HG03457 (cell line): ENCODE results near the gene RLF.

Experiments used
- ATAC-seq: cut with Tn5 transposase; IDR thresholded peaks from one replicate; pipeline ENCODE4 v1.9.1; 2021; ENCODE audit warnings: moderate number of reproducible peaks; ENCODE audit not compliant: unreplicated experiment

Gene RLF, protein sequence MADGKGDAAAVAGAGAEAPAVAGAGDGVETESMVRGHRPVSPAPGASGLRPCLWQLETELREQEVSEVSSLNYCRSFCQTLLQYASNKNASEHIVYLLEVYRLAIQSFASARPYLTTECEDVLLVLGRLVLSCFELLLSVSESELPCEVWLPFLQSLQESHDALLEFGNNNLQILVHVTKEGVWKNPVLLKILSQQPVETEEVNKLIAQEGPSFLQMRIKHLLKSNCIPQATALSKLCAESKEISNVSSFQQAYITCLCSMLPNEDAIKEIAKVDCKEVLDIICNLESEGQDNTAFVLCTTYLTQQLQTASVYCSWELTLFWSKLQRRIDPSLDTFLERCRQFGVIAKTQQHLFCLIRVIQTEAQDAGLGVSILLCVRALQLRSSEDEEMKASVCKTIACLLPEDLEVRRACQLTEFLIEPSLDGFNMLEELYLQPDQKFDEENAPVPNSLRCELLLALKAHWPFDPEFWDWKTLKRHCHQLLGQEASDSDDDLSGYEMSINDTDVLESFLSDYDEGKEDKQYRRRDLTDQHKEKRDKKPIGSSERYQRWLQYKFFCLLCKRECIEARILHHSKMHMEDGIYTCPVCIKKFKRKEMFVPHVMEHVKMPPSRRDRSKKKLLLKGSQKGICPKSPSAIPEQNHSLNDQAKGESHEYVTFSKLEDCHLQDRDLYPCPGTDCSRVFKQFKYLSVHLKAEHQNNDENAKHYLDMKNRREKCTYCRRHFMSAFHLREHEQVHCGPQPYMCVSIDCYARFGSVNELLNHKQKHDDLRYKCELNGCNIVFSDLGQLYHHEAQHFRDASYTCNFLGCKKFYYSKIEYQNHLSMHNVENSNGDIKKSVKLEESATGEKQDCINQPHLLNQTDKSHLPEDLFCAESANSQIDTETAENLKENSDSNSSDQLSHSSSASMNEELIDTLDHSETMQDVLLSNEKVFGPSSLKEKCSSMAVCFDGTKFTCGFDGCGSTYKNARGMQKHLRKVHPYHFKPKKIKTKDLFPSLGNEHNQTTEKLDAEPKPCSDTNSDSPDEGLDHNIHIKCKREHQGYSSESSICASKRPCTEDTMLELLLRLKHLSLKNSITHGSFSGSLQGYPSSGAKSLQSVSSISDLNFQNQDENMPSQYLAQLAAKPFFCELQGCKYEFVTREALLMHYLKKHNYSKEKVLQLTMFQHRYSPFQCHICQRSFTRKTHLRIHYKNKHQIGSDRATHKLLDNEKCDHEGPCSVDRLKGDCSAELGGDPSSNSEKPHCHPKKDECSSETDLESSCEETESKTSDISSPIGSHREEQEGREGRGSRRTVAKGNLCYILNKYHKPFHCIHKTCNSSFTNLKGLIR (N-terminal part only)

DNA sequence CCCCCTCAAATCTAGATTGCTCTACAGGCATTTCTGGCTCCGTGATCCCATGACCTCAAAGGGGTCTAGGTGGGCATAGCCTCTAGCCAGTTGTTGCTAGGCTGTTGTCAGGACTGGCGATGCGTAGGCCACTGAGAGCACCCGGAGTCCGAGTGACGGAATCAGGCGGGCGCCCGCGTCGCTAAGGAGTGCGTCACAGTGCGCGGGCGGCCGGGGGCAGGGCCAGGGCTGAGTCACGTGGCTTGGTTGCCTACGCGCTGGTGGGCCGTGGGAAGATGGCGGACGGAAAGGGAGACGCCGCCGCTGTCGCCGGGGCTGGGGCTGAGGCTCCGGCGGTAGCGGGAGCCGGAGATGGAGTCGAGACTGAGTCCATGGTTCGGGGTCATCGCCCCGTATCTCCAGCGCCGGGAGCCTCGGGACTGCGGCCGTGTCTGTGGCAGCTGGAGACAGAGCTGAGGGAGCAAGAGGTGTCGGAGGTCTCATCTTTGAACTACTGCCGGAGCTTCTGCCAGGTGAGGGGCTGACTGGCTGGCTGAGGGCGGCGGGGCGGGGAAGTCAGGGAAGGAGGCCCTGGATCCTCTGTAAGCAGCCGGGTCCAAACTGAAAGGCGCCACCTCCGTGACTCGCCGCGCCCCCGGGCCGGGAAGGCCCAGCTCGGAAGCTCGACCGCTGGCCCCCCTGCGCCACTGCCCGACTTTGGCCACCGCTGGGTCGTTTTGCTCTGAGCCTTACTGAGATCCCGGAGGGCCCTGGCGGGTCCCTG lies at the start of gene RLF:
Gene RLF, plus strand, starts transcription at position 263 of the 763 bp plus-strand sequence. Its CDS starts 13 bp downstream, at position 276.
- peak; percentile 71 for ATAC-seq

DNA sequence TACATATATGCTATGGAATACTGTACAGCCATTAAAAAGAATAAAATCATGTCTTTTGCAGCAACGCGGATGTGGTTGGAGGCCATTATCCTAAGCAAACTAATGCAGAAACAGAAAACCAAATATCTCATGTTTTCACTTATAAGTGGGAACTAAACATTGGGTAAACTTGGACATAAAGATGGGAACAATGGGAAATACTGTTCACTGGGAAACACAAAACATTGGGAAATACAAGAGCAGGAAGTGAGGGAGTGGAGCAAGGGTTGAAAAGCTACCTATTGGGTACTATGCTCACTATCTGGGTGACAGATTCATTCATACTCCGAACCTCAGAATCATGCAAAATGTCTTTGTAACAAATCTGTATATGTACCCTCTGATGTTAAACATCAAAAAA lies 46.8 kb upstream of the RLF start:
- no peak for ATAC-seq

DNA sequence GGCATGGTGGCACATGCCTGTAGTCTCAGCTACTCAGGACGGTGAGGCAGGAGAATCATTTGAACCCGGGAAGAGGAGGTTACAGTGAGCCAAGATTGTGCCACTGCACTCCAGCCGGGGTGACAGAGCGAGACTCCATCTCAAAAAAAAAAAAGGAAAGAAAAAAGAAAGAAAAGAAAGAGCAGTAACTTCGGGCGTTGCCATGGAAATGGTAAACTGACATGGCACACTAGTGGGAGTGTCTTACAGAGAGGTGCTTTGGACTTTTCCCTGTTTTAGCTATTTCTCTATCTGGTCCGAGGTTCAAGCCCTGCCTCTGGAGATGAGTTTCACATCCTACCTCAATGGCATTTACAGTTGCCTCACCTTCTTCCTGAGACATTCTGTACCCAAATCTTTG lies 41.1 kb upstream of the RLF start:
- ATAC-seq: no peak

DNA sequence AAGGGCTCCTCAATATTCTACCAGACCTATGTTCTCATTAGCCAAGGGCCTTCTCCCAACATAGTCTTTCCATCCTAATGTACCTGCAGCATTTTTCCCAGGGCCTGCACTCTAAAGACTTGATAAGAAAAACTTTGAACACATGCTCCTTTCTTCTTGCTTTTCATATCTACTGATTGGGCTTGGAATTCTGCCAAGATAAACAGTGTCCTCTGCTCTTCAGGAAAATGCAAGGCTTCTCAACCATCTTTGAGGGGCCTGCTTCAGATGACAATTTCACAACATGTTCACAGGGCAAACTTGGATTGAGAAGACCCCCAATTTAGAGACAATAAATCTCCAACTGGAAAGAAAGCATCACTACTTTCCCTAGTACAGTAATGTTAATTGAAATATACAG lies 38.3 kb upstream of the RLF start:
- ATAC-seq: no peak

DNA sequence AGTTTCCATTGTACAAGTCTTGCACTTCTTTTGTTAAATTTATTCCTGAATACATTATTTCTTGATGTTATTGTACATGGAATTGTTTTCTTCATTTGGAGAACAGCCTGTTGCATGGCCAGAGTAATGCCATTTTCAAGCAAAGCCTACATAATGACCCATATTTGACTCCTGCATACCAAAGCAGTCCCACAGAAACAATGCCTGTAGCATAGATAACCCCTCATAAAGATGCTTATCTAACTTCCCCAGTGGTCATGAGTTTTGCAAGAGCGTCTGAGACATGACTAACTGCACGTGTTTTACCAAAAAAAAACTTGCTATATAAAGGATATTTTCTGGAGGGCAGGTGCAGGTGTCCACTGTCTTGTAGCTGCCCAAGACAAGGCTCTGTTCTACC lies 30.3 kb upstream of the RLF start:
- no peak for ATAC-seq

DNA sequence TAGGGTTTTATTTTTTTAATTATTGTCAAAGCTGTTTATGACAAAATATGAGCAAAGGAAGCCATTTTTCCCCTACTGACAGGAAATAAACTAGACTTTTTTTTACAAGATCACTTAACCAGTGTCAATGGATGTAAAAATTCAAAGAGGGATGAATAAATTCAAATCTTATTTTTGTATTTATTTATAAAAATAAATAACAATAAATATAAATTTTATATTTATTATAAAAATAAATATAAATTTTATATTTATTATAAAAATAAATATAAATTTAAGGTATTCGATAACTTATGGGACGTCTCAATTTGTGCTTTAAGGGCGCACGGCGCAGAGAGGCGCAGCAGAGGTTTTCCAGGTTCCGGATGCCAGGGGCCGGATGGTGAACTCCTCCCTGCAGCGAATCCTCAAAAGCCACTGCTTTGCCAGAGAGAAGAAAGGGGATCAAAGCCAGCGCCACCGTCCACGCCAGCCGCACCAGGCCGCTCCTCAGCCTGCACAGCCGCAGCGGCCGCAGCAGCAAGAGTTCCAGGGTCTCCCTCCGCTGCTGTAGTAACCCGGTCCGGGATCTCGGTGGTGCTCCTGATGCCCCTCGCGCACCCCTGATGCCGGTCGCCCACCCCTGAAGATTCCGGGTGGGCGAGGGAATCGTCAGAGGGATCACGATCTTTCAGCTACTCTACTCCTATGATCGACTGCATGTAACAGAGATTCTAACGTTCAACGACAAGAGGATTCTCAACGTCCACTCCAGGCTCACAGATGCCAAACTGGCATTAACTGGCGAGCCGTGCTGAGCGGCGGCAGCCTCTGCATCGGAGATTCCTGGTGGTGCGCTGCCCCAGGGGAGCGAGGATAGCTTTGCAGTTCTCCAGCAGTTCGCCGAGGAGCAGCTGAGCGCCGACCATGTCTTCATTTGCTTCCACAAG lies 28.5 kb upstream of the RLF start:
- ATAC-seq: no peak

DNA sequence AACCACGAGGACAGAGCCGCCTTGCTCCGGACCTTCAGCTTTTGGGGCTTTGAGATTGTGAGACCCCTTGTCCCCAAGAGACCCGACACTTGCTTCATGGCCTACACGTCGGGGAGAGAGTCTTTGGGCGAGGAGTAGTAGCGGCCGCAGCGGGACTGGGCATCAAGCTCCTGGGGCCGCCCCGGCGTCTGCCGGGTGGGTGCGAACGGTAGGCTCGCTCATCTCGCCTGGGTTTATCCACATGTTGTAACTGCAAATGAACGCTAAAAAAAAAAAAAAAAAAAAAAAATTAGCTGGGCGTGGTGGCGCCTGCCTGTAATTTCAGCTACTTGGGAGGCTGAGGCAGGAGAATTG lies 27.9 kb upstream of the RLF start:
- no peak for ATAC-seq

DNA sequence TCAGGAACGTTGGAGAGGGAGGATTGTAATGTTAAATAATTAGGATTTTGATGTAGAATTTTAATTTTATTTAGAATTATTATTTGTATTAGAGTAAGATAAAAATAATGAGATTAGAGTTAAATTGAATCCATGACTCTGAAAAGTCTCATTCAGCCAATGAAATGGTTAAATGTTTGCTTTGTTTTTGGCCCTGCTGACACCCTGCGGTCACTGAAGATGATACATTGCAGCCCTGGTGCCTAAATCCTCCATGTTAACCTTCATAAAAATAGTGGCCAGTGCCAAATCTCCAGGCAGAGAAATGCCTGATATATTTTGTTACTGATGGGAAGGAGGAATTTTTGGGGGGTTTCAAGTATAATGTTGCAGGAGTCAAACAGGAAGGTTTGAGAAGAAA lies 27.3 kb upstream of the RLF start:
- ATAC-seq: no peak

DNA sequence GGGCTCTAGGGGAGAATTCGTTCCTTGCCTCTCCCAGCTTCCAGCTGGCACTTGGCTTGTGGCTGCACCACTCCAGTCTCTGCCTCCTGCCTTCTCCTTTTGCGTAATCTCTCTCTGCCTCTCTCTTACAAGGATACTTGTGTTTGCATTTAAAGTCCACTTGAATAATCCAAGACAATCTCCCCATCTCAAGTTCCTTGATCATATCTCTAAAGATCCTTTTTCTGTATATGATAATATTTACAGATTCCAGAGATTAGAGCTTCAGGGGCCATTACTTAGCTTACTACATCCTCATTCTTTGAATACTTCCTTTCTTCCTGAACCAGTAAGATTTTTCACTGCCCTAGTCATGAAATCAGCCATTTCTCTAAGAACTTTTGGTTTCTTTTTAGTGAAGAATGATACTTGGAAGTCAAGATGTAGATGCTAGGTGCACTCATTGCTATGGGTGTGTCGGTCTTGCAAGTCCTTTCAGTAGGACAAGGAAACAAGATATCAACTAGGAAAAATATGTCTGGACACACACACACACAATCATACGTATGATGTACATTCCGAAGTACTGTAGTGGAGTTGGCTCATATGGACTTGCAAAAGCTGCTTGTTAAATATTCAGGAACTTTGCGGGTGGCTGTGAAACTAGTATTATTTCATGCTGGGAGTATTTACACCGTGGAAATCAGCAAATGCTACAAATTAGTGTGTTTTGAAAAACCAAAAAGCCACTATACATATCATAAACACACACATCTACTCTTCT lies 20.8 kb upstream of the RLF start:
- no peak for ATAC-seq

DNA sequence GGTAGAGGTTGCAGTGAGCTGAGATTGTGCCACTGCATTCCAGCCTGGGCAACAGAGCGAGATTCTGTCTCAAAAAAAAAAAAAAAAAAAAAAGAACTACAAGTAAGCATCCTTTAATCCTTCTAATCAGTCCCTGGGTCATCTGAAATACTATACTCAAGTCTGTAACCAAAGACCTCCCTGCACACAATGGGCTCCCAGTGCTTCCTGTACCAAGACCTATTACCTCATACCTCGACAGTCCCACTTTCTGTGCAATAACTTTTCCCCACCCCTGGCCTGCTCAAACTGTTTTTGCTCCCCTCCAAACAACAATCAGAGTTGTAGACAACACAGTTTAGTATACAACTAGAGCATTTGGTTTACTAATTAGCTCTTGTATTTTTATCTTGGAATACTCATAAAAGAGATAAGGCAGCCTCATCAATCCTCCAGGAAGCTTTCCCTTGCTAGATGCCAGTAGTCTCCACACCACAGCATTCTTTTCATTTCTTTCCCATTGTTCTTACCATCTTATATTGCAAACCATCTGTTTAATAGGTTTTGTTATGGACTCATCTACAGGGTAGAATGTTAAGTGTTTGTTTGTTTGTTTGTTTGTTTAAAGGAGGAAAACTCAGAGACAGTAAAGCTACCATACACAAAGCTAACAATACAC lies 19.2 kb upstream of the RLF start:
- no peak for ATAC-seq

DNA sequence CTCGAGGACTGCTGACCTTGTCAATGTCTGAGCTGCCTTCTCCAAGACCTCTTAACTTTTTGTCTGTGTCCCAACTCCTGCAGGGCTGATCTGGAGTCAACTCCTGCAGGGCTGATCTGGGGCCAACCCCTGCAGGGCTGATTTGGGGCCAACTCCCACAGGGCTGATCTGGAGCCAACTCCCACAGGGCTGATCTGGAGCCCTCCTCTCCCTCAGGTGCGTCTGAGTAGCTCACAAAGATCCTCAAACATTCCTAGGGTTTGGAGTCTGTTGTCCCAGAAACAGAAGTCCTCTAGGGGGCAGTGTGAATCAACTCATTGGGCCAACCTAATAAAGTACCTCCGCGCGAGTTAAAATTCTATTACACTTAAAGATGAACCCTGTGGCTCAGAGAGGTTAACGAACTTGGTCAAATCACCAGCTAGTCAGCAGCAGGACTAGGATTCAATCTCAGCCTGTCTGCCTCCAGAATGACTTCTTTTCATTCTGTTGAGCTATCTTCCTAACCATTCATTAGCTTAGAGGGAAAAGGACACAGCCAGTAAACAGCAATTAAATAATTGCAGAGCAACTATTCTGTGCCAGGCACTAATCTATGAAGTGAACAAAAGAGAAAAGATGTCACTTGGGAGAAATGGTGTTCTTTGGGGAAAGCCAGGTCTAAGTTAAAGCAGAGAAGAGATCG lies 17.2 kb upstream of the RLF start:
- ATAC-seq: no peak

DNA sequence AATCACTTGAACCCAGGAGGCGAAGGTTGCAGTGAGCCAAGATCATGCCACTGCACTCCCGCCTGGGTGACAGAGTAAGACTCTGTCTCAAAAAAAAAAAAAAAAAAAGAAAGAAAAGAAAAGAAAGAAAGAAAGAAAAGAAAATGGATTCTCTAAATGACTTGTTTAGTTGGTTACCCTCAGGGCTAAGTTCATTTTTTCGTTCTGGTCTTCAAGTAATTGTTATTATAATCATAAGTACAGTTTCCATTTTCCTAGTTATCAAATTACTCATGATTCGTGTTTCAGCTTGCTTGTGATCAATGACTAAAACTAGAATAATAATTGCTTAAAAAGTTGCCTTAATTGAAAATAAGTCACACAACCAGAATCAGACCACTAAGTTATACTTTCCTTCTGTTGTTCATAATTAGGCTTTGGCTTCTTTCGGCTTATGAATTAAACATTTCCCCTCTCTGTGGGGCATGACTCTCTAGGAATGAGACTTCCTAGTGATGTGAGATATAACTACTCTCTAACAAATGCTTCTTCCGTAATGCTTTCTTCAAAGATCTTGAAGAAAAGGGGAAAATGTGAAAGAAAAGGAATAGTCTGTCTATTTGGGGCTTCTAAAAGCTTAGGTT lies 9.6 kb upstream of the RLF start:
- ATAC-seq: no peak

DNA sequence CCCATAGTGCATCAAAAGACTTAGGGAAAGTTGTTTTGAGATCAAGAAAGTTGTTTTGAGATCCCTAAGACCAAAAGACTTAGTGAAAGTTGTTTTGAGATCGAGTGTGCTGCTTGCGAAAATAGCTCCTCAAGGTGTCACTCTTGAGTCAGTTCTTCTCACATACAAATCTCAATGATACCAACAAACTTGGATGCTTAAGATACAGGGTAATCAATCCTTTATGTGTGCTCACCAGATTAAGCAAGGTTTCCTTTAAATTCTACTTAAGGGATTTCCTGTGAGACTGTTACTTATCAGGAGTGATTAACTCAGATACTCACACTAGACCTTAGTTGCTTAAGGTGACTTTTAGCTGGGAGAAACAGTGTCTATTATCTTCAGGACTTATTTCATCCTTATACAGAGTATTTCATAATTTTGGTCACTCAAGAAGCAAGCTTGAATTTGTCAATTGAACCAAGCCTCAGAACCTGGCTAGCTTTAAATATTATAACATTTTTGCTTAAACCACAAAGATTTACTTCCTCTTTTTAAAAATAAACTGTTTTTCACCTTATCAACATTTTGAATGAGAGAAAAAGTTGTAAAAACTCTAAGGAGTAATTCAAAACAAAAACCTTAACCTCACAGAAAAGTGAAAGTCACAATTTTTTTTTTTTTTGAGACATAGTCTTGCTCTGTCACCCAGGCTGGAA lies 8.0 kb upstream of the RLF start:
- no peak for ATAC-seq

DNA sequence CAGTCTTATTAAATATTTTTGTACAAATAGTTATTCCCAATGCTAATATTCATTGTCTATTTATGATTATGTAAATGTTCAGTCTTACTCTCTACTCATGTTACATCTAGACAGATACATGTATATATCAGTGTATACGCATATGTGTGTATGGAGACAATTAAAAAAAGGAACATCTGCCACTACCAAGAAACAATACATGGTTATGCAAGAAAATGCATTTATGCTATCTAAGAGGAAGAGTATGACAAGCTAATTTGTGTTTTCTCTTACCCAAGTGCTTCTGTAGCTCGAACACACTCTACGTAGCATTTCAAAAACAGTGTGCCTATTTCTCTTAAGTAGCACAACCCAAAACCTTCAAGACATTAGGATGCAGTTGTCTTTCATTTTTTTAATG lies 6.1 kb upstream of the RLF start:
- no peak for ATAC-seq

DNA sequence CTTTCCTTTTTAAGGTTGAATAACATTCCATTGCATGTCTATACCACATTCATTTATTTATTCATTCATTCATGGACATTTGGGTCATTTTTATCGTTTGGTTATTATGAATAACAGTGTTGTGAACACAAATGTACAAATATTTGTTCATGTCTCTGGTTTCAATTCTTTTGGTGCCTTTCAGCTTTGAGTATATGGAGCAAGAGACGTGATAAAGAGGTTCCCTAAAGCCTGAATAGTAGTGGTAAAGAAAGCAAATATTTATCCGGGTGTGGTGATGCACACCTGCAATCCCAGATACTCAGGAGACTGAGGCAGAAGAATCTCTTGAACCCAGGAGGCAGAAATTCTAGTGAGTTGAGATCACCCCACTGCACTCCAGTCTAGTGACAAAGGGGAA lies 5.3 kb upstream of the RLF start:
- ATAC-seq: no peak

DNA sequence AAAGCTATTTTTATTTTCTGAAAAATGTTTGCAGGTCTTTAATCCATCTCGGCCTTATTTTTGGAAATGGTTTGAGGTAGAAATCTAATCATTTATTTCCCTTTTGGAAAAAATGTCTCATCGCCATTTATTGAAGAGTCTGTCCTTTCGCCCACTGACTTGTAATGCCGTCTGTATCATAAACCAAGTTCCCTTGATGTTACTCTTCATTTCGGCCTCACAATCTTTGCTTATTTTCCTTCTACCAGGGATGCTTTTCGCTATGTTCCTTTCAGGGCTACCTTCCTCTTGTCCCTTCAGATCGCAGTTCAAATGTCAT lies 422 bp upstream of the RLF start:
- no peak for ATAC-seq

DNA sequence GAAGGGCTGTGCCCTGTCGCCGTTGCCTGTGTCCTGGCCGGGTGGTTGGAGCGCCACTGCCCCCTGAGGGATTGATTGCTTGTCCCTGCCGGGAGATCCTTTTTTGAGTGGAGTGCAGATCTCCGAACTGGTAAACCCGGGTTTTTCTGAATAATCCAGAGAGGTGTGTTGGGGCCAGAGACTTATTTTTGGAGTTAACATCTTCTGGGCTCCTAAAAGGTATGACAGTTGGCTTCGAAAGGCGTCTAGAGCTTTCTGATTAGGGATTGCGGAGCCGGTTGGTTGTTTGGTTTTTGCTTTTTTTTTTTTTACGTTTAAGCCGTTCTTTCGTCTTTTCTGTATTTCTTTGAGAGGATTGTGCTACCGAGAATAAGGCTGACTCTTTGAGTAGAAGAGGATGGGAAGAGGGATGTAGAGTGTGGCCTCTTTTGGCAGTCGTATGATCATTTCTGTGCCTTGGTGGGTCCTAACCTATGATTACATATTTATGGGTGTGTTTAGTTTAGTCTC lies 756 bp downstream of the RLF start:
- ATAC-seq: no peak
